Activated T-helper 1 cell treated with anti-CD3 and anti-CD28 coated beads, Interleukin-2, amount 50 U/mL, for 16 hours (primary cell): ENCODE data around the gene PARP11.

ENCODE experiments used
- DNase-seq, 2 donors: peaks; one replicate each; pipeline ENCODE4 v3.0.0-alpha.2; 2020; ENCODE audit warnings: low read depth in 1 of 2, low spot score in 1 of 2

The PARP11 gene

GRCh38 chr12:3775385-3776035 is 97.7 kb downstream of the PARP11 start:
- no peak for DNase-seq

GRCh38 chr12:3772380-3772779 is 100.8 kb downstream of the PARP11 start:
- DNase-seq = no peak

GRCh38 chr12:3771853-3772252 is 101.3 kb downstream of the PARP11 start:
- DNase-seq = no peak

GRCh38 chr12:3770891-3771290 is 102.3 kb downstream of the PARP11 start:
- DNase-seq = no peak

GRCh38 chr12:3768911-3769447 is 104.2 kb downstream of the PARP11 start:
- no peak for DNase-seq

GRCh38 chr12:3761116-3761735 is 112.0 kb downstream of the PARP11 start:
- no peak for DNase-seq

GRCh38 chr12:3759878-3760277 is 113.3 kb downstream of the PARP11 start:
- no peak for DNase-seq
